ENCODE results near the gene FAM186B.

- TF ChIP-seq ZNF274 (IDR thresholded peaks at IDR 0.05; ENCODE audit: low read length), result no peak
- TF ChIP-seq ZNF274 (tag by site-specific recombination; IDR thresholded peaks at IDR 0.05; ENCODE audit: borderline replicate concordance), result no peak
- TF ChIP-seq, protein P1, sequence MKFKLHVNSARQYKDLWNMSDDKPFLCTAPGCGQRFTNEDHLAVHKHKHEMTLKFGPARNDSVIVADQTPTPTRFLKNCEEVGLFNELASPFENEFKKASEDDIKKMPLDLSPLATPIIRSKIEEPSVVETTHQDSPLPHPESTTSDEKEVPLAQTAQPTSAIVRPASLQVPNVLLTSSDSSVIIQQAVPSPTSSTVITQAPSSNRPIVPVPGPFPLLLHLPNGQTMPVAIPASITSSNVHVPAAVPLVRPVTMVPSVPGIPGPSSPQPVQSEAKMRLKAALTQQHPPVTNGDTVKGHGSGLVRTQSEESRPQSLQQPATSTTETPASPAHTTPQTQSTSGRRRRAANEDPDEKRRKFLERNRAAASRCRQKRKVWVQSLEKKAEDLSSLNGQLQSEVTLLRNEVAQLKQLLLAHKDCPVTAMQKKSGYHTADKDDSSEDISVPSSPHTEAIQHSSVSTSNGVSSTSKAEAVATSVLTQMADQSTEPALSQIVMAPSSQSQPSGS (tag by site-specific recombination; IDR thresholded peaks at IDR 0.05; ENCODE audit: low read depth), result no peak
- TF ChIP-seq FEZF1 (tag by site-specific recombination; IDR thresholded peaks at IDR 0.05), result no peak
- no peak for TF ChIP-seq ZNF48 (tag by site-specific recombination; IDR thresholded peaks at IDR 0.05)
- no peak for TF ChIP-seq CTCF (tag by site-specific recombination; IDR thresholded peaks at IDR 0.05)
- TF ChIP-seq ZNF561 (tag by site-specific recombination; IDR thresholded peaks at IDR 0.05; ENCODE audit: borderline replicate concordance), result no peak
- no peak for TF ChIP-seq ZNF423 (tag by site-specific recombination; IDR thresholded peaks at IDR 0.05)
- TF ChIP-seq ZBTB26 (tag by site-specific recombination; optimal IDR thresholded peaks at IDR 0.05), result no peak
- no peak for TF ChIP-seq MYNN (tag by site-specific recombination; IDR thresholded peaks at IDR 0.05; ENCODE audit: borderline replicate concordance)
Observed at GRCh38 chr12:49587174-49587908, 18.1 kb downstream of the FAM186B start.

All from HEK293 (cell line).